ENCODE results near the gene BID.
"Not testable (repeated sequence)": the region's sequence is repeated elsewhere in the genome, so short reads cannot be mapped to it uniquely, and the experiment has no call there.

BID gene

GRCh38 chr22:17705546-17705945 is 68.7 kb downstream of the BID start:
- no peak for DNase-seq (ENCODE audit: low read depth in 1 of 2, low spot score in 1 of 2)

DNA sequence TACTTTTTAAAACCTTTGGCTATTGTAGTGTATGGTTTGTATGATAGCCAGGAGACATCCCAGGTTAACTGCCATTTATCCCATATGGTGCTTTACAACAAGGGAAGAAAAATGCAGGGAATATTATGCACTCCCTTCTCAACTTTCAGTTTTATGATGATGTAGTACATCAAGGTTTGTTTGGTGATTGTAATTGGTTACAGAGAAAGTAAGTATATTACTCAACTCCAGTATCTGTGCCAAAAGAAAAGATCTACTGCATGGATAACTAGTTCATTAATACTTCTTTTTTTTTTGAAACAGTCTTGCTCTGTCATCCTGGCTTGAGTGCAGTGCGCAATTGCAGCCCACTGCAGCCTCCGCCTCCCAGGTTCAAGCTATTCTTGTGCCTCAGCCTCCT is 70.5 kb downstream of the BID start:
- DNase-seq (ENCODE audit: low read depth in 1 of 2, low spot score in 1 of 2): no peak

DNA sequence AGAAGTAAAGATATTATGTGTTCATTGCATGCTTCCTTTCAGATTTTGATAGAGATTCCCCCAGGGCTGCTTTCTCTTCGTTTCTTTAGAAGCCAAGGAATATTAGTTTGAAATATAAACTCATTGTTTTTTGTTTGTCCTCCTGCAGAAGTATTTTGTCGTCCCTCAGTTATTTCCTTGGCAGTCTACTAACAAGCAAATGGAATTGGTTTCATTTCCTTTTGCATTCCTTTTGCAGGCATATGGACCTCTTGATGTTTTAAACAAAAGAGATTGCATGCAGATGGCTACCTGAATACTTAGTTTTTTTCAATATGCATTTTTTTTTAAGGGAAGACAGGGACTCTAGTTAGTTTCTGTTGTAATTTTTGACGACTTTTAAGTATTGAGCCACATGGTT is 73.5 kb downstream of the BID start:
- DNase-seq (ENCODE audit: low read depth in 1 of 2, low spot score in 1 of 2): no peak

GRCh38 chr22:17699696-17700340 is 74.5 kb downstream of the BID start:
- no peak for DNase-seq (ENCODE audit: low read depth in 1 of 2, low spot score in 1 of 2)

DNA sequence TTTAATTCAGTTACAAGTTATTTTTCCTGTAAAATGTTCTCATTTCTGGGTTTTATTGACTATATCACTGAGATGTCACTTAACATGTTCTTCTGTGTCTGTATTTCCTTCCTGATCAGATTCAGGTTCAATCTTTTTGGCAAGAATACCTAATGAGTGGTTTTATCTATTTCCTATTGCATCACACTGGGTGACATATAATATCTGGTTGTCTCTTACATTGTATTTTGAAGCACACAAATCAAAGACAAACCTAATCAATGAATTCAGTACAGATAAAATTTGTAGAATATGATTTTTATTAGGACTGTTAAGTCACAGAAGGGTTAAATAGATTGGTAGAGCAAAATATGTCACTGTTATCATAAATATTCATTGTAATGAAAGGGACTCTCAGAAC is 75.3 kb downstream of the BID start:
- no peak for DNase-seq (ENCODE audit: low read depth in 1 of 2, low spot score in 1 of 2)

GRCh38 chr22:17698276-17698675 is 76.0 kb downstream of the BID start:
- not testable (repeated sequence) for DNase-seq (ENCODE audit: low read depth in 1 of 2, low spot score in 1 of 2)

GRCh38 chr22:17697196-17697595 is 77.1 kb downstream of the BID start:
- DNase-seq (ENCODE audit: low read depth in 1 of 2, low spot score in 1 of 2): not testable (repeated sequence)

DNA sequence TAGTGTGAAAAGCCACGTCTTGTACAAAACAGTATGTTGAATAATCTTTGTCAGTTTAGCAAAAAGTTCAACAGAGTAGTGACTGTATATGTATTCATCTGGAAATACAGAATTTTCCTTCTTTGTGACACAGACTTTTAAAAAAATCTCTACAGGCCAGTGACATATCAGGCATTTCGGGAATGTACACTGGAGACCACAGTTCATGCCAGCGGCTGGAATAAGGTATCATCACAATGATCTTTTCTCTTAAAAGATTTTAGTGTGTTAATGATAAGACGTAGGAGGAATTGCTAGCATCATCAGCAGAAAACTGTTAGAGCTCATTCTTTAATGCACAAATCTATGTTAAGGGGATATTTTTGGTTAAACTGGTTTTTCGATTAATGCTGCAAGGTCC is 78.3 kb downstream of the BID start:
- DNase-seq (ENCODE audit: low read depth in 1 of 2, low spot score in 1 of 2): no peak

DNA sequence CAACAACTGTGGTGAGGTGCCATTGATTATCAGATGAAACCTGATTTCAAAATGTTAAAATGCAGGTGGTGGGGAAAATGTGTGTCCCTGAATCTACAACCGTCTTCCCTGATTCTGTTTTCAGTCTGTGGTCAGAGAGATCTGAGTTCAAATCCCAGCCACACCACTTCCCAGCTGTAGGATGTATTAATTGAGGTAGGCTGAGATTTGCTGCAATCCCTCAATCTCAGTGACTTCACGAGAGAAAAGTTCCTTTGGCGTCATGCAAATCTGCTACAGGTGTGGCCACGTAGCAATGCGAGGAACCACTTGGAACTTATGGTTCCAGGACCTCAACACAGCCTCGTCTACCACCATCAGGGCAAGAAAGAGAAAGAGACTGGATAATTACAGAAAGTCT is 79.5 kb downstream of the BID start:
- DNase-seq (ENCODE audit: low read depth in 1 of 2, low spot score in 1 of 2): no peak

- no peak for DNase-seq (ENCODE audit: low read depth in 1 of 2, low spot score in 1 of 2)
These were observed 80.1 kb downstream of the BID start for GRCh38 chr22:17694193-17694592.

- no peak for DNase-seq (ENCODE audit: low read depth in 1 of 2, low spot score in 1 of 2)
These were observed 81.4 kb downstream of the BID start for GRCh38 chr22:17692841-17693240.

- no peak for DNase-seq (ENCODE audit: low read depth in 1 of 2, low spot score in 1 of 2)
These were observed 90.0 kb downstream of the BID start for GRCh38 chr22:17684245-17684644.

Data from stimulated activated CD4-positive, alpha-beta T cell treated with anti-CD3 and anti-CD28 coated beads, Interleukin-15, amount 100 ng/mL, for 1 hour (primary cell).